GDM1 (cell line): ENCODE results near the gene RAET1E.
"Not testable (repeated sequence)": the region's sequence is repeated elsewhere in the genome, so short reads cannot be mapped to it uniquely, and the experiment has no call there.

Experiments
- DNase-seq: peaks from one replicate; lab custom pipeline; 2025; lab: John Stamatoyannopoulos, UW

RAET1E gene

DNA sequence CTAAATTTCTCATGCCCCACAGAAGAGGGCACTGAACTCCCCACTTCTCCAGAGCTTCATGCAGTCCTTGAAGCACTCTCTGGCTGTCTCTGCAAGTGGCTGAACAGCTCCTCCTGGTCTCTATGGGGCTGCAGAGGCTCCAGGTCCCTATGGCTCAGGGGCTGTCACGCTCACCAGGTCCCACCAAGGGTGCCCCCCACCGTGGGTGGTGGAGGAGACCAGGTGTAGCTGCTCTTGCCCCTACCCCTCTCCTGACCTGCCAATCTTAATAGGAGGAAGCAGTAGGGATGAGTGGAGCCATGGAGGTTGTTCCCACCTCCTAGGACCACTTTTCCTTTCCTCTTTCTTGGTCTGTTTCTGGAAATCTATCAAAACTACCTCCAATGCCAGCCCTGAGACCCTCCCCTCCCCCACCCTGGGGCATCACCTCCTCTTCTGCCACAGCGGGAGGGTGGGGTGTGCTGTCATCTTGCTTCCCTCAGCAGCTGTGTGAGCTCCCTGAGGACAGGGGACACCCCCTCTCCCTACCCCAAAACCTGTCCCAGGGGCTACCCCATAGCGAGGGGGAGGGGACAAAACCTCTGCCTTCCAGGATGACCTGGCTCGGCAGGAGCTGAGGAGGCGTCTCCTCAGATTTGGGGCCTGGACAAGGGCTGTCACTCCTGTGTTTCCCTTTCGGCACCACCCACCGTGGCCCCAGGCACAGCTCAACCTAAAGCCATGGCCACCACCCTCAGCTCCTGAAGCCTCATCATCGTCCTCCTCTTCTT lies 12.0 kb upstream of the RAET1E start:
- DNase-seq, result no peak

GRCh38 chr6:149908480-149908879 lies 10.6 kb upstream of the RAET1E start:
- DNase-seq, result not testable (repeated sequence)

- no peak for DNase-seq
Measured at GRCh38 chr6:149907317-149907716, 9.4 kb upstream of the RAET1E start.

DNA sequence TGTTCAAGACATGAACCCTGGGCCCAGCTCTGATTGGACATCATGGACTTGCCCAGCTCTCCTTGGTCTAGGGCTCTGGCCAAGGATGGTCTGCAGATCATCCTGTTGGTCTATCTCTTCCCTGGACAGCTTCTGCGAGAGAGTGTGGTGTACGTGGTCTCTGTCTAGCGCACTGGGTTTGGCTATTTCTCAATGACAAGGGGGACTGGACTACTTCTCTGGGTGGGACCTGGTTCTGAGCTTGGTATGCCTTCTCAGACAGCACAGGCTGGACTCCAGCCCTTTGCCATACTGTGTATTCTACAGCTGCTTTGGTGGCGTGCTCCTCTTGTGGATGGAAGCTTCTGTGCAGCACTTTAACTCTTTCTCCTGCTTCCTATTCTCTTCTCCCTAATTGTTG lies 8.5 kb upstream of the RAET1E start:
- DNase-seq, result no peak

DNA sequence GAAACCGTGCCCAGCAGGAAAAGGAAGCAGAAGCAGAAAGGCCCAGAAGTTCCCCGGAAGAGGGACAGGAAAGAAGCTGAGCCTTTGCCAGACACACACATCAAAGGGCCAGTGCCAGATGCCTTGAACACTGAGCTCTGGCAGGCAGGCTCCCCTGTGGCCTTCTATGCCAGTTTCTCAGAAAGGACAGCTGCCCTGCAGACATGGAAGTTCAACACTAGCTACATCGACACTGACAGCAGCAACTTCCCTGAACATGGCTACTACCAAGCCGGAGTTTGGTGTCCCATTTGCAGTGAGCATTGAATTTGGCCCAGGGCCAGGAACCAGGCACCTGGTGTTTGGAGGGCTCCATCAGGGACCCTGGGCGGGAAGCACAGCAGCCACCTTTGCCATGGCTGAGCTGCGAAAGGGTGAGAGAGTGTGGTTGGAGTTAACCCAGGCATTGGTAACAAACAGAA lies 8.0 kb upstream of the RAET1E start:
- DNase-seq, result no peak

- no peak for DNase-seq
Measured at GRCh38 chr6:149905371-149905910, 7.5 kb upstream of the RAET1E start.

DNA sequence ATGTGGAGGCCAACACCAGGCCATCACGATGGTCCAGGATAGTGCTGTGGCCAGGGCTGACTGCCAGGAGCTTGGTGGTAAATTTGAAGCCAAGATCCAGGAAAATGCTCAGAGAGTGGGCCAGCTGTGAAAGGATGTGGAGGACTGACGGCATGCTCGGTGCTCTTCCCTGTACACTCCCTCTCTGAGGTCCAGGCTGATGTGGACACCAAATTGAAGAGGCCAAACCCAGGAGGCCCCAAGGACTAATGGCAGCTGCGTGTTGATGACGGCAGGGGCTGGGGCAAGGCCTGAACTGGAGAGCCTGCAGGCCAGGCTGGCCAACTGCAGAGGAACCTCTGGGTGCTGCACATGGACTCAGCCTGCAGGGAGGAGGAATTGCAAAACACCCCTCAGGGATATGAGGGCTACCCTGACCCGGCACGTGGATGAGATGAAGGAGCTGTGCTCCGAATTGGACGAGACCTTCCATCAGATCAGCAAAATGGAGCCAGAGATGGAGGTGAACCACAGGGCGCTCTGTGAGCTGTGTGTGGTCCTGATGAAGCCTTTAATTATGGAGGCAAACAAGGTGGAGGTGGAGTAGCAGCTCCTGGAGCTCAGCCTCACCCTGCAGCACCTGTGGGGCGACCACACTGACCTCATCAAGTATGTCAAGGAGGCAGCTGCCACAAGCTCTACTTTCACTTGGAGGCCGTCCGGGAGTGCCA lies 6.9 kb upstream of the RAET1E start:
- no peak for DNase-seq

- no peak for DNase-seq
Measured at GRCh38 chr6:149903938-149904611, 6.2 kb upstream of the RAET1E start.

GRCh38 chr6:149901444-149902140 lies 3.7 kb upstream of the RAET1E start:
- DNase-seq, result no peak

DNA sequence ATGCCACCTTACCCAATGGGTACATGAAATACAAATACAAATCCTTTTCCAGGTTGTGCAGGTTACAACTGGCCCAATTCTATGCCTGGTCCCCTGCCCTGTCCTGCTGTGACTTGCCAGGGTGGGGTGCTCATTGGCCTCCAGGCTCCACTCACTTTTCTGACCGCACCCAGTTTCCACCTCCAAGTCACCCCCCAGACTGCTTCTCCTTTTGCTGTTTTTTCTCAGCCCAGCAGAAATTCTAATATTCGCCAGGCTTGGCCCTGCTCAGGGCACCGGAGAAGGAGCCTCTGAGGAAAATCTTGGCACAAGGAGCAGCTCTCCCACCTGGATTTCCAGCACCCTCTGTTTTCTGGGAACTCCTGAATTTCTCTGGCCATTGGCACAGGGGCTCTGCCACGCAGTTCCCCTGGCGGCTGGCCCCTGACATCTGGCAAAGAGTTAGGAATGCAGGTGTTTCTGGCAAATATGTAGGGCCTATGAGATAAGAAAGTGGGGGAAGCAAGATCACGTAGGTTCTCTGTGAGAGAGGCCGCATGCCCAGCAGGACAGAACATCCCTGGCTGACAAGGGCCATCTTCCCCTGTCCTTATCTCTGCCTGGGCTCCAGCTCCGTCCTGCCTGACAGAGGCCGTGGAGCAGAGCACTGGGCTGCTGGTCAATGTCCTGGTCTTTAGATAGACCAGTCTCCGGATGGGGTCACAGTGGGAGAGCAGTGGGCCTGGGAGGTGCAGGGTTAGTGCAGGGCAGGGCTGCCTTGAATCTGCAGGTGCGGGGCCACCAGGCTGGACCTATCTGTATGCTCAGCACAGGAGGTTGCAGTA lies 2.9 kb upstream of the RAET1E start:
- no peak for DNase-seq

- DNase-seq, result no peak
Measured at GRCh38 chr6:149899926-149900619, 2.2 kb upstream of the RAET1E start.

- DNase-seq, result no peak
Measured at GRCh38 chr6:149899486-149899885, 1.6 kb upstream of the RAET1E start.

DNA sequence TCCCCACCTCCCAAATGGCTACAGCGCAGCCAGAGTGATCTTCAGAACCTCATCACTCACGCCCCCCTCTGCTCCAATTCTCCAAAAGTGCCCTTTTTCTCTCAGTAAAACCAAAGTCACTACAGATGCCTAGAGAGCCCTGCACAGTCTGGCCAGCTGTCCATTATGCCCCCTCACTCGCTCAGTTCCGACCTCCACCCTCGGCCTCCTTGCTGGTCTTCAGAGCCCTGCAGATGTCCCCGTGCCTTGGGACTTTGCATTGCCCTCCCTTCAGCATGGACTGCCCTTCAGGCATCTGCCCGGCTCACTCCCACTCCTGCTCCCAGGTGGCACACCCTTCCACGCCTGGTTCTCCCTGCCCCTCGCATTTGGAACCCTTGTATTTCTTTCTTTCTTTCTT lies 1.1 kb upstream of the RAET1E start:
- DNase-seq, result no peak

DNA sequence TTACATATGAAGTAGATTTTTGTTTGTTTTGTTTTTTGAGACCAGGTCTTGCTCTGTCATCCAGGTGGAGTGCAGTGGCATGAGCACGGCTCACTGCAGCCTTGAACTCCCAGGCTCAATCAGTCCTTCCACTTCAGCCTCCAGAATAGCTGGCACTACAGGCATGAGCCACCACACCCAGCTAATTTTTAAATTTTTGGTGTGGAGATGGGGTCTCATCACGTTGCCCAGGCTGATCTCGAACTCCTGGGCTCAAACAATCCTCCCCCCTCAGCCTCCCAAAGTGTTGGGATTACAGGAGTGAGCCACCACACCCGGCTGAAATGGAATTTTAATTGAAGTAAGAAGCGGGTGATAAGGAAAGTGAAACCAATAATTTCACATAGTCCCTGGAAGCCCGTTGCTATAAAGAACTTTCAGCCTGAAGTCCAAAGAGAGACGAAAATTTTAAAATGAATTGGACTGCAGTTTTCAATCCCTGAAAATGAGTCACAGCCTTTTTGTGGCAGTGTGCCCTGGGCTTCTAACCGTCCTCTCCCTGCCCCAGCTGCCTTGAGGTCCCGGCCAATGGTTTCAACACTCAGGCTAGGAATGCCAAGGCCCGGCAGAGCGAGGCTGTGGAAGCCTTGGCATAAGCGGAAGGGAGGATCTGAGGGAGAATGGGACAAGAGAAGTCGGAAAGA lies 757 bp downstream of the RAET1E start:
- no peak for DNase-seq

GRCh38 chr6:149896491-149896890 lies 1.4 kb downstream of the RAET1E start:
- no peak for DNase-seq

DNA sequence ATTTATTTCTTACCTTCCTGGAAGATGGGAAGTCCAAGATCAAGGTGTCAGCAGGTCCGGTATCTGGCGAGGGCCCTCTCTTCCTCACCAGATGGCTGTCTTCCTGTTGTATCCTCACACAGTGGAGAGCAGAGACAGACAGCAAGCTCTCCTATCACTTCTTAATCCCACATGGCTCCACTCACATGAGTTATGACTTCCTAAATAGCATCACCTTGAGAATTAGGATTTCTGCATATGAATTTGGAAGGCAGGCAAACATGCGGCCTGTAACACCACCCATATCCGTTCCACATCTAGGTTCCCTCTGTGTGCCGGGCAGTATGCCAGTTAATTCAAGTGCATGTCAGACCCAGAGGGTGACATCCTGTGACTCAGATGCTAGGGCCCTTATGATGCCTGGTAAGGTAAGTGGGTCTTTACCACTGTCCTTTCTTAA lies 2.1 kb downstream of the RAET1E start:
- DNase-seq, result peak; percentile 49

DNA sequence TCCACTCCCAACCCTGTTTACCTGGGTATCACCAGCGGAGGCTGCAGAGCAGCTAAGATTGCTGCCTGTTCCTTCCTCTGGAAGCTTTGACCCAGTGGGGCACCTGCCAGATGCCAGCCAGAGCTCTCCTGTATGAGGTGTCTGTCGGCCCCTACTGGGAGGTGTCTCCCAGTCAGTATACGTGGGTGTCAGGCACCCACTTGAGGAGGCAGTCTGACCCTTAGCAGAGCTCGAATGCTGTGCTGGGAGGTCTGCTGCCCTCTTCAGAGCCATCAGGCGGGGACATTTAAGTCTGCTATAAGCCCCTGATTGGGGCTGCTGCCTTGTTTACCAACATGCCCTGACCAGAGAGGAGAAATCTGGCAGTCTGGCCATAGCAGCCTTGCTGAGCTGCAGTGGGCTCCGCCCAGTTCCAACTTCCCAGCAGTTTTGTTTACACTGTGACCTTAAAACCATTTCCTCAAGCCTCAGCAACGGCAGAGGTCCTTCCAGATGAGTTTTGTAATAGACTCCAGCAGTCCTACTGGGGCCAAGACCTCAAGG lies 2.8 kb downstream of the RAET1E start:
- no peak for DNase-seq

DNA sequence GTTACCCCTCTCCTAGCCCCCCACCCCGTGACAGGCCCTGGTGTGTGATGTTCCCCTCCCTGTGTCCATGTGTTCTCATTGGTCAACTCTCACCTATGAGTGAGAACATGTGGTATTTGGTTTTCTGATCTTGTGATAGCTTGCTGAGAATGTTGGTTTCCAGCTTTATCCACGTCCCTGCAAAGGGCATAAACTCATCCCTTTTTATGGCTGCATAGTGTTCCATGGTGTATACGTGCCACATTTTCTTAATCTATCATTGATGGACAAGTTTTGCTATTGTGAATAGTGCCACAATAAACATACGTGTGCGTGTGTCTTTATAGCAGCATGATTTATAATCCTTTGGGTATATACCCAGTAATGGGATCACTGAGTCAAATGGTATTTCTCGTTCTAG lies 6.0 kb downstream of the RAET1E start:
- DNase-seq, result not testable (repeated sequence)

DNA sequence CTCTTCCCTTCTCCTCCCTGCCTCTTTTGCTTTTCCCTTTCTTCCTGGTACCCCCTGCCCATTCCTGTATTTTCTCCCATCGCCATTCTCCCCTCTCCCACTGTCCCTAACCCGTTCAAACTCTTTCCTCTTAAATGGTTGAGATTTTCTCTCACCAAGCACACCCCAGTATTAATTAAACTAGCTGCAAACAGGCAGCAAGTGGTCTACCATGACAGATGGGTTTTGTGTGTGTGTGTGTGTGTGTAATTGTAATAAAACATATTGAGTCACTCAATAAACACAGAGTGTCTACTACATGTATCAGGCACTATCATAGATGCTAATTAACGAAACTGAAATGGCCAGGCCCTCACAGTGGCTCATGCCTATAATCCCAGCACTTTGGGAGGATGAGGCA lies 6.7 kb downstream of the RAET1E start:
- DNase-seq, result no peak

- DNase-seq, result no peak
Measured at GRCh38 chr6:149890629-149891045, 7.3 kb downstream of the RAET1E start.
